Measurements from ENCODE around the gene PHKG1.
"Not testable (repeated sequence)": the region's sequence is repeated elsewhere in the genome, so short reads cannot be mapped to it uniquely, and the experiment has no call there.

PHKG1 gene

GRCh38 chr7:56087445-56087844 is 5.3 kb downstream of the PHKG1 start:
- H3K36me3 ChIP-seq, result no peaks in the 10 kb centered on the region
- H3K9me3 ChIP-seq, result no peaks in the 10 kb centered on the region
- no peak overlapping the region for H3K27ac ChIP-seq
- no peak for TF ChIP-seq CTCF (IDR thresholded peaks at IDR 0.05)
- H3K4me1 ChIP-seq (ENCODE audit: control insufficient read depth in 1 of 2, insufficient read depth in 1 of 2, low read depth in 1 of 2, low read length in 1 of 2), result no peaks in the 10 kb centered on the region
- H3K27me3 ChIP-seq, result no peaks in the 10 kb centered on the region
- H3K4me3 ChIP-seq (ENCODE audit: low read depth in 1 of 2, low read length in 1 of 2), result no peak overlapping the region

GRCh38 chr7:56086761-56087160 is 6.0 kb downstream of the PHKG1 start:
- Histone ChIP-seq H3K27ac (no peak overlapping the region), H3K4me1 (ENCODE audit: control insufficient read depth in 1 of 2, insufficient read depth in 1 of 2, low read depth in 1 of 2, low read length in 1 of 2) (no peaks in the 10 kb centered on the region), H3K27me3 (no peaks in the 10 kb centered on the region), H3K9me3 (no peaks in the 10 kb centered on the region), H3K36me3 (peaks cover 4% of the 10 kb centered on the region), H3K4me3 (ENCODE audit: low read depth in 1 of 2, low read length in 1 of 2) (no peak overlapping the region)
- TF ChIP-seq CTCF (IDR thresholded peaks at IDR 0.05), result no peak

- TF ChIP-seq CTCF (IDR thresholded peaks at IDR 0.05), result no peak
- no peak overlapping the region for H3K4me3 ChIP-seq (ENCODE audit: low read depth in 1 of 2, low read length in 1 of 2)
- H3K27ac ChIP-seq, result no peak overlapping the region
- H3K9me3 ChIP-seq, result no peaks in the 10 kb centered on the region
- H3K27me3 ChIP-seq, result no peaks in the 10 kb centered on the region
- peaks cover 23% of the 10 kb centered on the region for H3K36me3 ChIP-seq
- no peaks in the 10 kb centered on the region for H3K4me1 ChIP-seq (ENCODE audit: control insufficient read depth in 1 of 2, insufficient read depth in 1 of 2, low read depth in 1 of 2, low read length in 1 of 2)
Observed at GRCh38 chr7:56083150-56083785, 9.5 kb downstream of the PHKG1 start.

GRCh38 chr7:56081626-56082340 is 11.0 kb downstream of the PHKG1 start:
- Histone ChIP-seq H3K4me1 (ENCODE audit: control insufficient read depth in 1 of 2, insufficient read depth in 1 of 2, low read depth in 1 of 2, low read length in 1 of 2) (no peaks in the 10 kb centered on the region), H3K36me3 (peaks cover 30% of the 10 kb centered on the region), H3K9me3 (no peaks in the 10 kb centered on the region), H3K27ac (no peak overlapping the region), H3K4me3 (ENCODE audit: low read depth in 1 of 2, low read length in 1 of 2) (no peak overlapping the region), H3K27me3 (no peaks in the 10 kb centered on the region)
- TF ChIP-seq CTCF (IDR thresholded peaks at IDR 0.05), result no peak

GRCh38 chr7:56080726-56081435 is 11.9 kb downstream of the PHKG1 start:
- H3K27ac ChIP-seq; H3K4me3 ChIP-seq (ENCODE audit: low read depth in 1 of 2, low read length in 1 of 2); H3K27me3 ChIP-seq; H3K4me1 ChIP-seq (ENCODE audit: control insufficient read depth in 1 of 2, insufficient read depth in 1 of 2, low read depth in 1 of 2, low read length in 1 of 2); H3K9me3 ChIP-seq: not testable (repeated sequence)
- H3K36me3 ChIP-seq, result peaks cover 30% of the 10 kb centered on the region
